Small intestine (tissue), 7 donors: ENCODE measurements around the gene MAN2A2. TPM values are rescaled to one million over a fixed set of nuclear protein-coding genes. Genes with fewer than 3 reads are reported as not detected.
"Not testable (repeated sequence)": the region's sequence is repeated elsewhere in the genome, so short reads cannot be mapped to it uniquely, and the experiment has no call there.

Source experiments
- DNase-seq, 2 donors: peaks; one replicate each; pipeline versions ENCODE4 v3.0.0 to v3.0.0-alpha.2; 2013
- FAIRE-seq: peaks from 2 replicates; lab custom pipeline; 2012; peaks lifted over from hg19 to GRCh38; lab: Jason Lieb, UNC
- H3K27ac ChIP-seq, 3 donors: one replicate each; pipeline ENCODE4 v1.5.1; 2013; ENCODE audit warnings: low read length in 2 of 3, mild to moderate bottlenecking in 2 of 3, control low read depth in 1 of 3, inconsistent platforms in 1 of 3, low read depth in 1 of 3, moderate library complexity in 1 of 3
- H3K27me3 ChIP-seq, 3 donors: one replicate each; pipeline ENCODE4 v1.6.1; 2013; ENCODE audit warnings: low read length in 3 of 3, inconsistent platforms in 1 of 3; ENCODE audit not compliant: control insufficient read depth in 3 of 3, insufficient read depth in 3 of 3
- H3K36me3 ChIP-seq, 3 donors: one replicate each; pipeline ENCODE4 v1.6.1; 2013; ENCODE audit warnings: low read length in 3 of 3, inconsistent platforms in 1 of 3, low read depth in 1 of 3, mild to moderate bottlenecking in 1 of 3, moderate library complexity in 1 of 3; ENCODE audit not compliant: control insufficient read depth in 3 of 3, insufficient read depth in 2 of 3
- H3K4me1 ChIP-seq, 3 donors: one replicate each; pipeline ENCODE4 v1.6.1; 2013; ENCODE audit warnings: low read length in 2 of 3, inconsistent platforms in 1 of 3, low read depth in 1 of 3, mild to moderate bottlenecking in 1 of 3, moderate library complexity in 1 of 3; ENCODE audit not compliant: control insufficient read depth in 3 of 3, insufficient read depth in 2 of 3
- H3K4me3 ChIP-seq, 3 donors: one replicate each; pipeline ENCODE4 v1.5.1; 2013; ENCODE audit warnings: low read length in 3 of 3, control low read depth in 1 of 3, inconsistent platforms in 1 of 3, low read depth in 1 of 3, mild to moderate bottlenecking in 1 of 3, moderate library complexity in 1 of 3
- H3K9me3 ChIP-seq, 2 donors: one replicate each; pipeline ENCODE4 v1.6.1; 2013; ENCODE audit warnings: low read depth in 1 of 2, low read length in 1 of 2; ENCODE audit not compliant: control insufficient read depth in 2 of 2, insufficient read depth in 1 of 2
- WGBS, 3 donors: extraction: QIAGEN DNeasy Blood & Tissue Kit; methylation state at CpG; one replicate each; pipeline ENCODE4 v1.1.7; 2013; 5-methylcytosine and 5-hydroxymethylcytosine counted together
- polyA plus RNA-seq, 4 donors: library from polyadenylated mRNA; stranded (reverse) in 3 of 4; unstranded in 1 of 4; fragments of 200-250 nt in 3 of 4; fragments of 120-200 nt in 1 of 4; gene quantifications; one replicate each; pipeline versions ENCODE4 v1.2.1 to v1.2.3, GENCODE V29; 2013
- donor health status: healthy with polysubstance abuse.
- donor health status: control.
- donor health status: control.
- donor health status: Bipolar disorder and iron deficiency.
- donor health status: healthy.

The MAN2A2 gene
- polyA plus RNA-seq, 4 donors, result 15.1 to 35.1 (median 22.7) TPM

GRCh38 chr15:90891346-90891949 is 11.7 kb upstream of the MAN2A2 start:
- Histone ChIP-seq H3K36me3 (peaks cover 0 to 79% (median 6%) of the 10 kb centered on the region in 3 donors), H3K4me1 (peaks cover 0 to under 1% (median 0%) of the 10 kb centered on the region in 3 donors), H3K4me3 (no peak overlapping the region), H3K27me3 (no peaks in the 10 kb centered on the region), H3K9me3 (no peaks in the 10 kb centered on the region), H3K27ac (no peak overlapping the region)
- 89 to 92% (median 91%) methylated on average over 7 to 8 of the region's 8 CpGs for WGBS, 3 donors
- no peak for FAIRE-seq
- no peak for DNase-seq

DNA sequence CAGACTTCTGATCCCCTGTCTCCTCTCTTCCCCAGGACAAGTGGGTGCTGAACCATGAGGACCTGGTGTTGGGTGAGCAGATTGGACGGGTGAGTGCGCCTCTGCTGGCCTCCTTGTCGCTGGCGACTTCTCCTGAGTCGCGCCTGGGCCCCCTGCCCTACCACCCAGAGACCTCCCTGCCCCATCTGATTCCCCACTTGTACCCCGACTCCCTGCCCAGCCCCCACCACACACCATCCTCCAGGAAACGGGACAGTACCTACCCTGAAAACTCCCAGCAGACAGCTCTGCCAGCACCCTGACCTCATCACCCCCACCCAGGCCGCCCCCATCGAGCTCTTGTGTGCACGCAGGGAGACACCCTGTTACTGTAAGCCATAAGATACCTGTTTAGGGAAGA is 11.1 kb upstream of the MAN2A2 start:
- Histone ChIP-seq H3K4me1 (no peaks in the 10 kb centered on the region), H3K4me3 (no peak overlapping the region), H3K27me3 (no peaks in the 10 kb centered on the region), H3K9me3 (no peaks in the 10 kb centered on the region), H3K36me3 (peaks cover 0 to 74% (median 6%) of the 10 kb centered on the region in 3 donors), H3K27ac (no peak overlapping the region)
- FAIRE-seq, result no peak
- DNase-seq, result no peak
- WGBS, 3 donors, result 95 to 97% (median 95%) methylated on average over 9 to 11 of the region's 11 CpGs

DNA sequence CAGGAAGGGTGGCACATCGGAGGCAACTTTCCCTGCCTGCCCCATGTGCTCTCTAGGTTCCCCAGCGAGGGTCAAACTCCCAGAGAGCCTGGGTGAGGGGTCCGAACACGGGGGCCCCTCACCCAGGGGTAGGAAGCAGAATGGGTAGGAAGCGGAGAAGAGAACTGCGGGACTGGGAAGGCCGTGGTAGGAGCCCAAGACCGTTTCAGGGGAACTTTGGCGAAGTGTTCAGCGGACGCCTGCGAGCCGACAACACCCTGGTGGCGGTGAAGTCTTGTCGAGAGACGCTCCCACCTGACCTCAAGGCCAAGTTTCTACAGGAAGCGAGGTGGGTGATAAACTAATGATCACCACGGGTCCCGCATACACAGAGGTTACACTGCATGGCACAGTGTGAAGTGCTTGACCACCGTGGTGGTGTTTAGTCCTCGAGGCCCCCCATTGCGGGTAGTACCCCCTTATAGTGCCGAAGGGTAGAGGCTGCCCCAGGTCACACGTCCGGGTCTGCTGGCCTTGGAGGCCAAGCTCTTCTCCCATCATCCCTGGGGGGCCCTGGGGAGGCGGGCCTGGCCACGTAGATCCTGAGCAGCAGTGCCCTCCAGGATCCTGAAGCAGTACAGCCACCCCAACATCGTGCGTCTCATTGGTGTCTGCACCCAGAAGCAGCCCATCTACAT is 10.5 kb upstream of the MAN2A2 start:
- no peak overlapping the region for H3K4me3 ChIP-seq
- H3K36me3 ChIP-seq, result peaks cover 0 to 69% (median 6%) of the 10 kb centered on the region in 3 donors
- no peaks in the 10 kb centered on the region for H3K27me3 ChIP-seq
- FAIRE-seq, result no peak
- H3K9me3 ChIP-seq, result no peaks in the 10 kb centered on the region
- WGBS, 3 donors, result 95 to 97% (median 96%) methylated on average over 27 to 29 of the region's 29 CpGs
- H3K27ac ChIP-seq, result no peak overlapping the region
- no peaks in the 10 kb centered on the region for H3K4me1 ChIP-seq
- no peak for DNase-seq

- 93 to 95% (median 94%) methylated on average over 31 to 33 of the region's 33 CpGs for WGBS, 3 donors
- DNase-seq, result no peak
These were observed 9.7 kb upstream of the MAN2A2 start for GRCh38 chr15:90893175-90894090.

GRCh38 chr15:90895571-90896117 is 7.5 kb upstream of the MAN2A2 start:
- WGBS, 3 donors, result 67 to 89% (median 84%) methylated on average over 10 of the region's 10 CpGs
- Histone ChIP-seq H3K4me1 (no peaks in the 10 kb centered on the region), H3K27me3 (no peaks in the 10 kb centered on the region), H3K27ac (no peak overlapping the region), H3K9me3 (no peaks in the 10 kb centered on the region), H3K4me3 (no peak overlapping the region), H3K36me3 (peaks cover 0 to 45% (median 6%) of the 10 kb centered on the region in 3 donors)
- DNase-seq (no peak), FAIRE-seq (no peak)

More at GRCh38 chr15:90893175-90894090, 9.7 kb upstream of the MAN2A2 start:
- FAIRE-seq, result no peak
- H3K4me1 ChIP-seq, result no peaks in the 10 kb centered on the region
- no peak overlapping the region for H3K27ac ChIP-seq
- no peak overlapping the region for H3K4me3 ChIP-seq
- H3K27me3 ChIP-seq, result no peaks in the 10 kb centered on the region
- H3K36me3 ChIP-seq, result peaks cover 0 to 63% (median 6%) of the 10 kb centered on the region in 3 donors
- H3K9me3 ChIP-seq, result no peaks in the 10 kb centered on the region

DNA sequence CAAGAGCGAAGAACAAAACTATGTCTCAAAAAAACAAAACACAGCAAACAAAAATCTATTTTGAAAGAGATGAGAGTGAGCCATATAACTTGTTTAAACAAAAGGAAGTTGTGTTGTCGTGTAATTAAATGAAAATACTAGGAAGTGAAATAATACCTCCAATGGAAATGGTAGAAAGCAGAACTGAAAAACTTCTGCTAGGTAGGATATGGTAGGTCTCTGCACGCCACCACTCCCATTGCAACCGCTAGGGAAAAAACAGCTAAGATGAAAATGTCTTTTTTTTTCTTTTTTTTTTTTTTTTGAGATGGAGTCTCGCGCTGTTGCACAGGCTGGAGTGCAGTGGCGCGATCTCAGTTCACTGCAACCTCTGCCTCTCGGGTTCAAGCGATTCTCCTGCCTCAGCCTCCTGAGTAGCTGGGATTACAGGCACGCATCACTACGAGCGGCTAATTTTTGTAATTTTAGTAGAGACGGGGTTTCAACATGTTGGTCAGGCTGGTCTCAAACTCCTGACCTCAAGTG is 5.9 kb upstream of the MAN2A2 start:
- peaks cover 0 to 30% (median 6%) of the 10 kb centered on the region in 3 donors for H3K36me3 ChIP-seq
- WGBS, 3 donors, result 88 to 95% (median 92%) methylated on average over 14 of the region's 14 CpGs
- H3K4me3 ChIP-seq, H3K27ac ChIP-seq, H3K9me3 ChIP-seq, FAIRE-seq, H3K27me3 ChIP-seq, H3K4me1 ChIP-seq, DNase-seq: not testable (repeated sequence)

- H3K36me3 ChIP-seq, result peaks cover 3 to 22% (median 11%) of the 10 kb centered on the region in 3 donors
- DNase-seq, result peak in 1 of 2 donors; percentile 36
- H3K4me3 ChIP-seq, result peak overlapping the region in 1 of 3 donors; percentile 81
- FAIRE-seq, result no peak
- H3K4me1 ChIP-seq, result peaks cover 0 to 13% (median 2%) of the 10 kb centered on the region in 3 donors
- 38 to 49% (median 44%) methylated on average over 14 of the region's 14 CpGs for WGBS, 3 donors
- no peaks in the 10 kb centered on the region for H3K27me3 ChIP-seq
- H3K27ac ChIP-seq, result peak overlapping the region; percentile 93 to 95 (median 94)
- H3K9me3 ChIP-seq, result no peaks in the 10 kb centered on the region
These were observed 1.7 kb upstream of the MAN2A2 start for GRCh38 chr15:90901175-90902039.
